ENCODE measurements around the gene OR52B6.

Gene OR52B6

DNA sequence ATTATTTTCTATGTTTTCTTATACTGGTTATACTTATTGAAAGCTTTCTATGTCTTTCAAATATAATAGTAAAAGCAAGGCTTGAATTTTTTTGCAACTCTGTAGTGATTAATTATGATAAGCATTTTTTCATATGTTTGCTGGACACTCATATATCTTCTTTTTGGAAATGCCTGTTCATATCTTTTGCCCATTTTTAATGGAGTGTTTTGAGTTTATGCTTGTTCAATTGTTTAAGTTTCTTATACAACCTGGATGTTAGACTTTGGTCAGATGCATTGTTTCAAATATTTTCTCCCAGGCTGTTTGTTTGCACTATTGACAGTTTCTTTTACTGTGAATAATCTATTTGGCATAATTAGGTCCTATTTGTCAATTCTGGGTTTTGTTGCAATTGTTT lies 44.2 kb upstream of the OR52B6 start:
- Histone ChIP-seq H2AFZ (ENCODE audit: low read length) (no peak overlapping the region), H3K9me2 (ENCODE audit: low read depth, low read length) (no peaks in the 10 kb centered on the region), H3F3A (ENCODE audit: insufficient read depth, low read length) (no peaks in the 10 kb centered on the region), H3K36me3 (ENCODE audit: insufficient read depth, low read length) (no peaks in the 10 kb centered on the region), H3K27ac (ENCODE audit: low read depth, low read length, poor library complexity, severe bottlenecking) (no peak overlapping the region), H3K9me3 (ENCODE audit: low read length) (no peaks in the 10 kb centered on the region), H3K9ac (ENCODE audit: low read length) (no peak overlapping the region), H3K4me3 (ENCODE audit: low read depth, low read length, poor library complexity, severe bottlenecking) (no peak overlapping the region), H3K4me1 (ENCODE audit: insufficient read depth, low read length, severe bottlenecking) (no peaks in the 10 kb centered on the region), H3K27me3 (ENCODE audit: insufficient read depth, low read length) (no peaks in the 10 kb centered on the region), H3K79me2 (ENCODE audit: insufficient read depth, low read length) (no peaks in the 10 kb centered on the region), H3K4me2 (ENCODE audit: low read length) (no peak overlapping the region), H4K20me1 (ENCODE audit: insufficient read depth, low read length) (no peaks in the 10 kb centered on the region)
- TF ChIP-seq CTCF (IDR thresholded peaks at IDR 0.05; ENCODE audit: low read length) (no peak), EZH2 (IDR thresholded peaks at IDR 0.05; ENCODE audit: borderline replicate concordance, low read length) (no peak)

GRCh38 chr11:5541427-5541826 lies 39.2 kb upstream of the OR52B6 start:
- no peaks in the 10 kb centered on the region for H3F3A ChIP-seq (ENCODE audit: insufficient read depth, low read length)
- no peaks in the 10 kb centered on the region for H3K79me2 ChIP-seq (ENCODE audit: insufficient read depth, low read length)
- no peak for TF ChIP-seq EZH2 (IDR thresholded peaks at IDR 0.05; ENCODE audit: borderline replicate concordance, low read length)
- no peak for TF ChIP-seq CTCF (IDR thresholded peaks at IDR 0.05; ENCODE audit: low read length)
- no peaks in the 10 kb centered on the region for H3K36me3 ChIP-seq (ENCODE audit: insufficient read depth, low read length)
- H3K27me3 ChIP-seq (ENCODE audit: insufficient read depth, low read length): no peaks in the 10 kb centered on the region
- H3K9ac ChIP-seq (ENCODE audit: low read length): no peak overlapping the region
- no peak overlapping the region for H3K4me2 ChIP-seq (ENCODE audit: low read length)
- no peaks in the 10 kb centered on the region; the same call in 1 of the 2 replicates for H4K20me1 ChIP-seq (ENCODE audit: insufficient read depth, low read length)
- H2AFZ ChIP-seq (ENCODE audit: low read length): no peak overlapping the region
- no peaks in the 10 kb centered on the region for H3K9me3 ChIP-seq (ENCODE audit: low read length)
- H3K4me1 ChIP-seq (ENCODE audit: insufficient read depth, low read length, severe bottlenecking): no peaks in the 10 kb centered on the region
- no peak overlapping the region for H3K27ac ChIP-seq (ENCODE audit: low read depth, low read length, poor library complexity, severe bottlenecking)
- no peaks in the 10 kb centered on the region for H3K9me2 ChIP-seq (ENCODE audit: low read depth, low read length)
- H3K4me3 ChIP-seq (ENCODE audit: low read depth, low read length, poor library complexity, severe bottlenecking): no peak overlapping the region

GRCh38 chr11:5546457-5546856 lies 34.2 kb upstream of the OR52B6 start:
- Histone ChIP-seq H3K27ac (ENCODE audit: low read depth, low read length, poor library complexity, severe bottlenecking) (no peak overlapping the region), H3K4me2 (ENCODE audit: low read length) (no peak overlapping the region), H3K4me3 (ENCODE audit: low read depth, low read length, poor library complexity, severe bottlenecking) (no peak overlapping the region), H3K9me3 (ENCODE audit: low read length) (no peaks in the 10 kb centered on the region), H3K79me2 (ENCODE audit: insufficient read depth, low read length) (no peaks in the 10 kb centered on the region), H3K9ac (ENCODE audit: low read length) (no peak overlapping the region), H4K20me1 (ENCODE audit: insufficient read depth, low read length) (no peaks in the 10 kb centered on the region; the same call in 1 of the 2 replicates), H3K27me3 (ENCODE audit: insufficient read depth, low read length) (no peaks in the 10 kb centered on the region), H3K9me2 (ENCODE audit: low read depth, low read length) (no peaks in the 10 kb centered on the region), H3F3A (ENCODE audit: insufficient read depth, low read length) (no peaks in the 10 kb centered on the region), H3K4me1 (ENCODE audit: insufficient read depth, low read length, severe bottlenecking) (no peaks in the 10 kb centered on the region), H2AFZ (ENCODE audit: low read length) (no peak overlapping the region), H3K36me3 (ENCODE audit: insufficient read depth, low read length) (no peaks in the 10 kb centered on the region)
- TF ChIP-seq EZH2 (IDR thresholded peaks at IDR 0.05; ENCODE audit: borderline replicate concordance, low read length) (no peak), CTCF (IDR thresholded peaks at IDR 0.05; ENCODE audit: low read length) (no peak)

Measured in OCI-LY1 (cell line).